Measurements from ENCODE around the gene SLC26A9. TPM values are rescaled to one million over a fixed set of nuclear protein-coding genes. Genes with fewer than 3 reads are reported as not detected.
"Not testable (repeated sequence)": the region's sequence is repeated elsewhere in the genome, so short reads cannot be mapped to it uniquely, and the experiment has no call there.

SLC26A9 gene
- total and polyA plus RNA-seq, 9 donors, result 0.07 to 6.7 (median 0.11) TPM; not detected in 3

- Histone ChIP-seq H3K36me3 (no peaks in the 10 kb centered on the region), H3K4me3 (no peak overlapping the region), H3K4me1 (ENCODE audit: insufficient read depth) (no peaks in the 10 kb centered on the region), H3K9me3 (peaks cover 0 to 14% of the 10 kb centered on the region in 2 donors), H3K27ac (no peak overlapping the region), H3K27me3 (no peaks in the 10 kb centered on the region)
- WGBS, 3 donors, result 35 to 90% (median 61%) methylated on average over 1 of the region's 1 CpG
- intact Hi-C loops (cut with DNase I), result no loop called here
- no peak for DNase-seq
- TF ChIP-seq EP300 (IDR thresholded peaks at IDR 0.05) (no peak), POLR2A (IDR thresholded peaks at IDR 0.05) (no peak), CTCF (IDR thresholded peaks at IDR 0.05) (no peak)
These were observed 46.9 kb downstream of the SLC26A9 start for GRCh38 chr1:205896351-205896750.

- intact Hi-C loops (cut with DNase I); H3K4me1 ChIP-seq (ENCODE audit: insufficient read depth); H3K36me3 ChIP-seq; H3K4me3 ChIP-seq; H3K27me3 ChIP-seq; H3K27ac ChIP-seq; DNase-seq: not testable (repeated sequence)
- peaks cover 0 to 10% of the 10 kb centered on the region in 2 donors for H3K9me3 ChIP-seq
- WGBS, 3 donors, result 77 to 97% (median 81%) methylated on average over 3 of the region's 3 CpGs
These were observed 49.1 kb downstream of the SLC26A9 start for GRCh38 chr1:205894119-205894518.

GRCh38 chr1:205892175-205892574, 51.1 kb downstream of the SLC26A9 start:
- DNase-seq; H3K4me1 ChIP-seq (ENCODE audit: insufficient read depth); H3K27ac ChIP-seq; H3K27me3 ChIP-seq; intact Hi-C loops (cut with DNase I); H3K4me3 ChIP-seq; H3K36me3 ChIP-seq: not testable (repeated sequence)
- 24 to 38% (median 35%) methylated on average over 2 of the region's 2 CpGs for WGBS, 3 donors
- H3K9me3 ChIP-seq, result peaks cover 0 to 10% of the 10 kb centered on the region in 2 donors

- H3K27ac ChIP-seq; H3K36me3 ChIP-seq; intact Hi-C loops (cut with DNase I); H3K4me1 ChIP-seq (ENCODE audit: insufficient read depth); H3K27me3 ChIP-seq; DNase-seq; H3K4me3 ChIP-seq: not testable (repeated sequence)
- H3K9me3 ChIP-seq, result peaks cover 0 to 10% of the 10 kb centered on the region in 2 donors
- WGBS, 3 donors, result 79 to 93% (median 80%) methylated on average over 2 of the region's 2 CpGs
These were observed 51.8 kb downstream of the SLC26A9 start for GRCh38 chr1:205891481-205891880.

GRCh38 chr1:205890631-205891030, 52.6 kb downstream of the SLC26A9 start:
- H3K4me1 ChIP-seq (ENCODE audit: insufficient read depth); H3K27me3 ChIP-seq; H3K36me3 ChIP-seq; intact Hi-C loops (cut with DNase I); H3K27ac ChIP-seq; H3K4me3 ChIP-seq; DNase-seq; H3K9me3 ChIP-seq: not testable (repeated sequence)
- WGBS, 3 donors, result 74 to 87% (median 74%) methylated on average over 3 of the region's 3 CpGs

GRCh38 chr1:205889706-205890105, 53.5 kb downstream of the SLC26A9 start:
- H3K4me3 ChIP-seq; H3K4me1 ChIP-seq (ENCODE audit: insufficient read depth); H3K27me3 ChIP-seq; intact Hi-C loops (cut with DNase I); H3K9me3 ChIP-seq; DNase-seq; H3K36me3 ChIP-seq; H3K27ac ChIP-seq: not testable (repeated sequence)
- WGBS, 3 donors, result 55 to 71% (median 63%) methylated on average over 3 of the region's 3 CpGs

GRCh38 chr1:205889006-205889405, 54.2 kb downstream of the SLC26A9 start:
- H3K4me1 ChIP-seq (ENCODE audit: insufficient read depth); H3K36me3 ChIP-seq; DNase-seq; intact Hi-C loops (cut with DNase I); H3K9me3 ChIP-seq; H3K27me3 ChIP-seq; H3K27ac ChIP-seq; H3K4me3 ChIP-seq: not testable (repeated sequence)
- WGBS, 3 donors, result 60 to 87% (median 72%) methylated on average over 4 of the region's 4 CpGs

GRCh38 chr1:205883792-205884191, 59.5 kb downstream of the SLC26A9 start:
- H3K27ac ChIP-seq, result no peak overlapping the region
- H3K9me3 ChIP-seq, result no peaks in the 10 kb centered on the region
- H3K4me3 ChIP-seq, result no peak overlapping the region
- no peak for DNase-seq
- no peaks in the 10 kb centered on the region for H3K4me1 ChIP-seq (ENCODE audit: insufficient read depth)
- intact Hi-C loops (cut with DNase I), result no loop called here
- no peaks in the 10 kb centered on the region for H3K36me3 ChIP-seq
- H3K27me3 ChIP-seq, result no peaks in the 10 kb centered on the region
- TF ChIP-seq CTCF (IDR thresholded peaks at IDR 0.05), result no peak

Data from ovary (tissue), 9 donors.